ENCODE results near the gene SRRD.
"Not testable (repeated sequence)": the region's sequence is repeated elsewhere in the genome, so short reads cannot be mapped to it uniquely, and the experiment has no call there.

SRRD gene, protein sequence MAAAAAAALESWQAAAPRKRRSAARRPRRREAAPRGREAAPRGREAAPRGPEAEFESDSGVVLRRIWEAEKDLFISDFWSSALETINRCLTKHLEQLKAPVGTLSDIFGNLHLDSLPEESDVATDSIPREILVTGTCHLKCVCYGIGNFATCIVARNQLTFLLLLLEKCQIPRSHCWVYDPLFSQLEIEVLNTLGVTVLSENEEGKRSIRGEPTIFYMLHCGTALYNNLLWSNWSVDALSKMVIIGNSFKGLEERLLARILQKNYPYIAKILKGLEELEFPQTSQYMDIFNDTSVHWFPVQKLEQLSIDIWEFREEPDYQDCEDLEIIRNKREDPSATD

DNA sequence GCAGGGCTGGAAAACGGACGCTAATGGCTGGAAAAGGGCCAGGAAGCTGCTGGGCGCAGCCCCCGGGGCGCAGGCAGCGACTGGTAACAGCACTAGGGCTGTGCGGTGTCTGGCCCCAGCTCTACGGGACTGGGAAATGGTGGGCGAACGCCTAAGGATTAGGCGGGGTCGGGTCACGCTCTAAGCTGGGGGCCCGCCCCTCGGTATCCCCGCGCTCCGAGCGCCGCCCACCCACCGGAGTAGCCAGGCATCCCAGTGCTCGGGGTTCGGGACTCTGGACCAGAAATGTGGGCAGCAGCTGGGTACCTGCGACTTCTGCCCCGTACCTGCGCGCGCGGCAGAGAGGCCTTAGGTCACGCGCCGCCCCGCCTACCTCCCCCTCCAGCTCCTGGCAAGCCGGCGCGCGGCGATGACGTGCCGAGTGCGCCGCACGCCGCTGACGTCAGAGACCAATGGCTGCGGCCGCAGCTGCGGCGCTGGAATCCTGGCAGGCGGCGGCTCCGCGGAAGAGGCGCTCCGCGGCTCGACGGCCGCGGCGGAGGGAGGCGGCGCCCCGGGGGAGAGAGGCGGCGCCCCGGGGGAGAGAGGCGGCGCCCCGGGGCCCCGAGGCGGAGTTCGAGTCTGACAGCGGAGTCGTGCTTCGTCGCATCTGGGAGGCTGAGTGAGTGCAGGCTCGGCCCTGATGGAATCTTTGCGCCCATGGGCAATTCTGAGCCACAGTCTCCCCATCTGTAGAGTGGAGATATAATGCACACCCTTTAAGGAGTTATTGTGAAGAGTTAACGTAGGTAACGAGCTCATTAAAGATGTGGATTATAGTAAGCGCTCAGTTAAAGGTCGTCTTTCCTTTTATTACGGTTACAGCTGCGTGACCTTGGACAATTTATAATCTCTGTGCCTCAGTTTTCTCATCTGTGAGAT lies at the start of gene SRRD, which contains the start of gene HPS4:
Gene SRRD (plus strand): TSS at position 439 of the 921 bp plus-strand sequence. CDS start 14 bp downstream, at position 453.
Gene HPS4 (minus strand): TSS at position 345 of the 921 bp plus-strand sequence. CDS start 2,021 bp downstream, outside the sequence.
- intact Hi-C loops (cut with DNase I; ENCODE audit: low total_unique reads) = loop anchor here (10.0 kb wide), 1 partner anchor 101 kb away; no protein-coding TSS in a partner anchor
- H3K36me3 ChIP-seq = peaks cover 6 to 27% (median 13%) of the 10 kb centered on the region in 3 donors
- peak; percentile 85 to 93 for DNase-seq
- peak within 1 kb of the TSS; percentile 64 to 94 for H3K4me3 ChIP-seq
- peak within 1 kb of the TSS; percentile 90 to 97 for H3K27ac ChIP-seq
- H3K4me1 ChIP-seq = peaks cover 0 to 59% (median 39%) of the 10 kb centered on the region in 4 donors
- TF ChIP-seq, protein P1, sequence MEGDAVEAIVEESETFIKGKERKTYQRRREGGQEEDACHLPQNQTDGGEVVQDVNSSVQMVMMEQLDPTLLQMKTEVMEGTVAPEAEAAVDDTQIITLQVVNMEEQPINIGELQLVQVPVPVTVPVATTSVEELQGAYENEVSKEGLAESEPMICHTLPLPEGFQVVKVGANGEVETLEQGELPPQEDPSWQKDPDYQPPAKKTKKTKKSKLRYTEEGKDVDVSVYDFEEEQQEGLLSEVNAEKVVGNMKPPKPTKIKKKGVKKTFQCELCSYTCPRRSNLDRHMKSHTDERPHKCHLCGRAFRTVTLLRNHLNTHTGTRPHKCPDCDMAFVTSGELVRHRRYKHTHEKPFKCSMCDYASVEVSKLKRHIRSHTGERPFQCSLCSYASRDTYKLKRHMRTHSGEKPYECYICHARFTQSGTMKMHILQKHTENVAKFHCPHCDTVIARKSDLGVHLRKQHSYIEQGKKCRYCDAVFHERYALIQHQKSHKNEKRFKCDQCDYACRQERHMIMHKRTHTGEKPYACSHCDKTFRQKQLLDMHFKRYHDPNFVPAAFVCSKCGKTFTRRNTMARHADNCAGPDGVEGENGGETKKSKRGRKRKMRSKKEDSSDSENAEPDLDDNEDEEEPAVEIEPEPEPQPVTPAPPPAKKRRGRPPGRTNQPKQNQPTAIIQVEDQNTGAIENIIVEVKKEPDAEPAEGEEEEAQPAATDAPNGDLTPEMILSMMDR (IDR thresholded peaks at IDR 0.05) = no peak
- no peaks in the 10 kb centered on the region for H3K9me3 ChIP-seq
- H3K27me3 ChIP-seq = no peaks in the 10 kb centered on the region

DNA sequence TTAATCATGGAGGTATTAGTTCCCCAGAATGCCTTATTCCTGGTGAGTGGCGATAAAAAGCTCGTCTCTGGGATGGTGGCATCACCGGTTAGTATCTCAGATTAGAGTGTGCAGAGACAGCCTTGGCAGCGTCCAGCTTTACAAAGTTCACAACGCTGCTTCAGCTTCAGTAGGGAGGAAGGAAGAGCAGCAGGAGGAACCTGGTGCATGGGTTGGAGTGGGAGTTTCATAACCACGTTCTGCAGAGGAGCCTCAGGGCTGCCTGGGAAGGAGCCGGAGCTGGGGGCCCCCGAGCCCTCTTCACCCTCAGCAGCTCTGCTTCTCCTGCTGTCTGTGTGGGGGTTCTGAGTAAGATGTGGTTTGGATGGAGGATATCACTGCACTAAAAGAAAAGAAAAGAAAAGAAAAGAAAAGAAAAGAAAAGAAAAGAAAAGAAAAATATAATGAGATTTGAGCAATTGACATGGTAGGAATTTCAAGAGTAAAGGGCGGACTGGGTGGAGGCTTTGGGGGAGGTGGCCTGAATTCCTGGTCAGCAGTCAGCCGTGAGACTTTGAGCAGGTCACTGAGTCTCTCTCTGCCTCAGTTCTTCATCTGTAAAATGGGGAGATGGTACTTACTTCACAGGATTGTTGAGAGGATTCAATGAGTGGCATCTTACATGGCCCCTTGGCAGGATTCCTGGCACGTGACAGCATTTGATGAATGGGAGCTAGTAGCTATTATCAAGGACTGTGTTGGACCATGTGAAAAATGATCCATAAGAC lies 48.2 kb upstream of the SRRD start:
- Histone ChIP-seq H3K4me1 (no peaks in the 10 kb centered on the region), H3K27me3 (peaks cover 0 to 37% of the 10 kb centered on the region in 2 donors), H3K27ac (no peak overlapping the region), H3K36me3 (no peaks in the 10 kb centered on the region), H3K4me3 (no peak overlapping the region), H3K9me3 (no peaks in the 10 kb centered on the region)
- TF ChIP-seq, protein P1 (IDR thresholded peaks at IDR 0.05) = no peak
- no peak for DNase-seq
- intact Hi-C loops (cut with DNase I; ENCODE audit: low total_unique reads) = no loop called here

DNA sequence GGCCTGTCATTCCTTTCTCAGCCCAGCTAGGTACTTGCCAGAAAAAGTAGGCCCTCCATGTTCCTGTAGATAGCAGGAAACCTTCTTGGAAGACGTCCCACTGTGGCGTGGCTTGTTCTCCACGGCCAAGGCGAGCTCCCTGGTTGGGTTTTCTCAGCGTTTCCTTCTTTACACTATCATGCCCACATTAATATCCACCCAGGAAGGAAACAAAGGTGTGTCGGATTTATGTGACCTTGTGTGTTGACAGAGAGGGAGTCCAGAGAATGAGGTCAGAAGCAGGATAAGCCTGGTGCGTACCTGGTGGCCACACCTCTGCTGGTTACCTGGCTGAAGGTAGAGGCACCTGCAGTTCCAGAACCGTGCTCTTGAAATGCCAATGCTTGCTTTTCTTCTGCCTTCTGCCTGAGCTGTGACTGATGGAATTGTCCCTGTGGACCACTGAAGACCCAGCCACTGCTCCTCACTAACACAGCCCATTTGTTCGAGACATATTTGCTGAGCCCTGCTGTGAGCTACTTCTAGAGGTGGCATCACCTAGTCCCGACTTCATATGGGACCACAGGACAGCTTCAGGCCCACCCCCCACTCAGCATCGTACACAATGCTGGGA lies 46.7 kb upstream of the SRRD start:
- Histone ChIP-seq H3K9me3 (no peaks in the 10 kb centered on the region), H3K4me3 (no peak overlapping the region), H3K36me3 (no peaks in the 10 kb centered on the region), H3K4me1 (no peaks in the 10 kb centered on the region), H3K27me3 (peaks cover 0 to 27% of the 10 kb centered on the region in 2 donors), H3K27ac (no peak overlapping the region)
- intact Hi-C loops (cut with DNase I; ENCODE audit: low total_unique reads) = no loop called here
- TF ChIP-seq, protein P1 (IDR thresholded peaks at IDR 0.05) = no peak
- no peak for DNase-seq

DNA sequence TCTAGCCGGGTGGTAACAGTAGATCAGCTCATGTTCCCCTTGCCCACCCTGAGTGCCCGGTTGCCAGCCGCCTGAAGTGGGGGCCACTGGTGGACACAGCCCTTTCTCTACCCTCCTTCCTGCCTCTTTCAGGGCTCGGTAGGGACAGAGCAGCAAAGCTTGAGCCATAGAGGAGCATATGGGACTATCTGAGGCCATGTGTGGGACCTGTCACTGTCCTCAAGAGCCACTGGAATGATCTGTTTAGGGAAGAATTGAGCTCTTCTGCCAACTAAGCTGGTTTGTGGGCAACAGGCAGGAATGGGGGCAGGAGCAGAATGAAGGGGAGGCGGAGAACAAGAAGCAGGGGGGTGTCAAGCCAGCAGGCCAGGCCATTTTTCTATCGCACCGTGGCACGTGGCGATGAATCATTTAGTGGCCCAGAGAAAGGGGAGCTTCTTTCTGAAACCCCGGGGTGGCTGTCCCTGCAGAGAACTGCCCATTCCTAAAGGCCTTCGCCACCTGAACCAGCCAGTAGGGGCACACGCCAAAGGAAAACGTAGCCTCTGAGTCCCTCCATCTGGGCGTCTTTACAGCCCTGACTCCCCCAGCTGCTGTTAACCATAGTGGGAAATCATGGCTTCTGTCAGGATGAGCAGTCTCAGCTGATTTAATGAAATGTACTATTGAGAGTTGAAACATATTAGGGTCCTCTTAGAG lies 45.8 kb upstream of the SRRD start:
- H3K9me3 ChIP-seq = no peaks in the 10 kb centered on the region
- peaks cover 0 to 20% of the 10 kb centered on the region in 2 donors for H3K27me3 ChIP-seq
- no peak for DNase-seq
- H3K4me1 ChIP-seq = no peaks in the 10 kb centered on the region
- TF ChIP-seq, protein P1 (IDR thresholded peaks at IDR 0.05) = no peak
- intact Hi-C loops (cut with DNase I; ENCODE audit: low total_unique reads) = no loop called here
- no peak overlapping the region for H3K4me3 ChIP-seq
- no peak overlapping the region for H3K27ac ChIP-seq
- no peaks in the 10 kb centered on the region for H3K36me3 ChIP-seq

DNA sequence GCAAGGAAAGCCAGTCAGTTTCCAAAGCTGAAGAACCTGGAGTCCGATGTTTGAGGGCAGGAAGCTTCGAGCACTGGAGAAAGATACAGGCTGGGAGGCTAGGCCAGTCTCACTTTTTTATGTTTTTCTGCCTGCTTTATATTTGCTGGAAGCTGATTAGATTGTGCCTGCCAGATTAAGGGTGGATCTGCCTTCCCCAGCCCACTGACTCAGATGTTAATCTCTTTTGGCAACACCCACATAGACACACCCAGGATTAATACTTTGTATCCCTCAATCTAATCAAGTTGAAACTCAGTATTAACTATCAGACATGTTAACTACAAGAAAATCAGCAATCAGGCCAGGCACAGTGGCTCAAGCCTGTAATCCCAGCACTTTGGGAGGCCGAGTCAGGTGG lies 44.9 kb upstream of the SRRD start:
- DNase-seq = peak in 1 of 2 donors; percentile 17
- peaks cover 0 to 14% of the 10 kb centered on the region in 2 donors for H3K27me3 ChIP-seq
- H3K36me3 ChIP-seq; H3K27ac ChIP-seq; H3K4me3 ChIP-seq; intact Hi-C loops (cut with DNase I; ENCODE audit: low total_unique reads); H3K4me1 ChIP-seq; H3K9me3 ChIP-seq: not testable (repeated sequence)
